Spleen (tissue), 7 donors: ENCODE measurements around the gene METTL23.

ENCODE experiments used
- POLR2A ChIP-seq, 3 donors: fragments of 450-650 bp; IDR thresholded peaks; one replicate each; pipeline ENCODE4 v1.5.1; 2017; ENCODE audit warnings: antibody characterized with exemption in 3 of 3, mild to moderate bottlenecking in 1 of 3
- POLR2AphosphoS5 ChIP-seq, 3 donors: sonication (generic); formaldehyde crosslinking; IDR thresholded peaks; one replicate each; pipeline ENCODE4 v1.5.1; 2017; ENCODE audit warnings: antibody characterized with exemption in 3 of 3
- TF ChIP-seq, protein P1 (sequence below), 11 experiments: fragments of 200-600 bp in 7 of 11; fragments of 450-650 bp in 4 of 11; sonication (generic) in 4 of 11; IDR thresholded peaks in 8 of 11; conservative IDR thresholded peaks in 3 of 11; 1 replicate in 7 of 11; 2 replicates in 4 of 11; pipeline versions ENCODE4 v1.4.0 to v1.8.0; 2016 to 2021; ENCODE audit warnings: antibody characterized with exemption in 11 of 11, inconsistent platforms in 4 of 11, mild to moderate bottlenecking in 1 of 11
- donor health status: DM: no; HTN: no; CAD: no; lungs with moderate emphysema.
- donor health status: DM: no; HTN: no; CAD: no.
- donor health status: DM: no; HTN: no; CAD: no.

- no peak for TF ChIP-seq POLR2A (IDR thresholded peaks at IDR 0.05)
- no peak for TF ChIP-seq POLR2AphosphoS5 (IDR thresholded peaks at IDR 0.05)
- TF ChIP-seq, protein P1, sequence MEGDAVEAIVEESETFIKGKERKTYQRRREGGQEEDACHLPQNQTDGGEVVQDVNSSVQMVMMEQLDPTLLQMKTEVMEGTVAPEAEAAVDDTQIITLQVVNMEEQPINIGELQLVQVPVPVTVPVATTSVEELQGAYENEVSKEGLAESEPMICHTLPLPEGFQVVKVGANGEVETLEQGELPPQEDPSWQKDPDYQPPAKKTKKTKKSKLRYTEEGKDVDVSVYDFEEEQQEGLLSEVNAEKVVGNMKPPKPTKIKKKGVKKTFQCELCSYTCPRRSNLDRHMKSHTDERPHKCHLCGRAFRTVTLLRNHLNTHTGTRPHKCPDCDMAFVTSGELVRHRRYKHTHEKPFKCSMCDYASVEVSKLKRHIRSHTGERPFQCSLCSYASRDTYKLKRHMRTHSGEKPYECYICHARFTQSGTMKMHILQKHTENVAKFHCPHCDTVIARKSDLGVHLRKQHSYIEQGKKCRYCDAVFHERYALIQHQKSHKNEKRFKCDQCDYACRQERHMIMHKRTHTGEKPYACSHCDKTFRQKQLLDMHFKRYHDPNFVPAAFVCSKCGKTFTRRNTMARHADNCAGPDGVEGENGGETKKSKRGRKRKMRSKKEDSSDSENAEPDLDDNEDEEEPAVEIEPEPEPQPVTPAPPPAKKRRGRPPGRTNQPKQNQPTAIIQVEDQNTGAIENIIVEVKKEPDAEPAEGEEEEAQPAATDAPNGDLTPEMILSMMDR (IDR thresholded peaks at IDR 0.05 in 8 of 11, conservative IDR thresholded peaks at IDR 0.05 in 3 of 11) = no peak
Measured at GRCh38 chr17:76757256-76757655, 30.6 kb downstream of the METTL23 start.
